Measurements from ENCODE around the gene TRIM44.

DNA sequence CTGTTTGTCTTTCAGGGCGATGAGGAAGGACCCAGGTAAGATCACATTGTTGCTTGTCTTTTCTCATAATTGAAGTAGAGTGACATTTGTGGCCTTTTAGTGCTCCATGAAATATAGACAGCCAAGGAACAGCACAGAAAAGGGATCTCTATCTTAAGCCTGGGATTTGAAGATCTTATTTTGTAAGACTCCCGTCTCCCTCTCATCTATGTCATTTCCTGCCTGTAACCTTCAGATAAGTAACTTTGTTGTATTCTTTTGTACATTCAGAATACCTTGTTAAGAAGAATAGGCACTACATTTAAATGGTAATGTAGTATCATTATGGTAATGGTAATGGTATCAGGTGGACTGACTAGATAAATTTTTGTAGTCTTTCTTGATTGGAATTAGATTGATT lies 72.8 kb downstream of the TRIM44 start:
- TF ChIP-seq, protein P1, sequence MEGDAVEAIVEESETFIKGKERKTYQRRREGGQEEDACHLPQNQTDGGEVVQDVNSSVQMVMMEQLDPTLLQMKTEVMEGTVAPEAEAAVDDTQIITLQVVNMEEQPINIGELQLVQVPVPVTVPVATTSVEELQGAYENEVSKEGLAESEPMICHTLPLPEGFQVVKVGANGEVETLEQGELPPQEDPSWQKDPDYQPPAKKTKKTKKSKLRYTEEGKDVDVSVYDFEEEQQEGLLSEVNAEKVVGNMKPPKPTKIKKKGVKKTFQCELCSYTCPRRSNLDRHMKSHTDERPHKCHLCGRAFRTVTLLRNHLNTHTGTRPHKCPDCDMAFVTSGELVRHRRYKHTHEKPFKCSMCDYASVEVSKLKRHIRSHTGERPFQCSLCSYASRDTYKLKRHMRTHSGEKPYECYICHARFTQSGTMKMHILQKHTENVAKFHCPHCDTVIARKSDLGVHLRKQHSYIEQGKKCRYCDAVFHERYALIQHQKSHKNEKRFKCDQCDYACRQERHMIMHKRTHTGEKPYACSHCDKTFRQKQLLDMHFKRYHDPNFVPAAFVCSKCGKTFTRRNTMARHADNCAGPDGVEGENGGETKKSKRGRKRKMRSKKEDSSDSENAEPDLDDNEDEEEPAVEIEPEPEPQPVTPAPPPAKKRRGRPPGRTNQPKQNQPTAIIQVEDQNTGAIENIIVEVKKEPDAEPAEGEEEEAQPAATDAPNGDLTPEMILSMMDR (IDR thresholded peaks at IDR 0.05) = no peak
- TF ChIP-seq ZFX (IDR thresholded peaks at IDR 0.05; ENCODE audit: borderline replicate concordance) = no peak
